Osteocyte (in vitro differentiated cells): ENCODE data around the gene ACOT13. TPM values are rescaled to one million over a fixed set of nuclear protein-coding genes. Genes with fewer than 3 reads are reported as not detected.
"Not testable (repeated sequence)": the region's sequence is repeated elsewhere in the genome, so short reads cannot be mapped to it uniquely, and the experiment has no call there.

Experiments used
- DNase-seq: peaks from one replicate; pipeline ENCODE4 v3.0.0; 2021; ENCODE audit warnings: mixed read lengths; ENCODE audit not compliant: unreplicated experiment; ENCODE audit errors: extremely low spot score
- H3K27ac Mint-ChIP-seq: one replicate; pipeline ENCODE4 v1.8.0; 2021; ENCODE audit warnings: mild to moderate bottlenecking, mixed read lengths; ENCODE audit not compliant: unreplicated experiment
- H3K27me3 Mint-ChIP-seq: one replicate; pipeline ENCODE4 v1.8.0; 2021; ENCODE audit warnings: mixed read lengths; ENCODE audit not compliant: unreplicated experiment
- H3K36me3 Mint-ChIP-seq: one replicate; pipeline ENCODE4 v1.8.0; 2021; ENCODE audit warnings: mixed read lengths; ENCODE audit not compliant: unreplicated experiment
- H3K4me1 Mint-ChIP-seq: one replicate; pipeline ENCODE4 v1.8.0; 2021; ENCODE audit warnings: mixed read lengths; ENCODE audit not compliant: unreplicated experiment
- H3K4me3 Mint-ChIP-seq: one replicate; pipeline ENCODE4 v1.8.0; 2021; ENCODE audit warnings: mild to moderate bottlenecking, moderate library complexity, mixed read lengths; ENCODE audit not compliant: unreplicated experiment
- H3K9me3 Mint-ChIP-seq: one replicate; pipeline ENCODE4 v1.8.0; 2021; ENCODE audit warnings: mixed read lengths; ENCODE audit not compliant: unreplicated experiment
- CTCF ChIP-seq: fragments of 200-600 bp; sonication (generic); IDR thresholded peaks from 2 replicates; pipeline ENCODE4 v1.5.0; 2021; ENCODE audit warnings: antibody characterized with exemption, mild to moderate bottlenecking, moderate library complexity
- total RNA-seq: library from RNA; stranded (reverse); gene quantifications from 2 replicates; pipeline ENCODE4 v1.2.1, GENCODE V29; 2021

The ACOT13 gene
- total RNA-seq, 1 donor from 2014 or later: 23.9 TPM

DNA sequence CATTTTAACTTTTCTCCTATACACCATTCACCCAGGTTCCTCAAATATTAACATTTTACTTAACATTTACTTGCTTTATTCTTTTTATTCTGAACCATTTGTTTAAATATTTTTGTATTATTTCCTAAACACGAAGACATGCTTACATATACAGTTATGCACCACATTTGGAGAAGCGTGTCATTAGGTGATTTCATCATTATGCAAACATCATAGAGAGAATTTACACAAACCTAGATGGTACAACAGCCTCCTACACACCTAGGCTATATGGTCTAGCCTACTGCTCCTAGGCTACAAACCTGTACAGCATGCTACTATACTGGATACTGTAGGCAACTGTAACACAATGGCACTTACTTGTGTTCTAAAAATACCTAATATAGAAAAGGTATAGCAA is 6.8 kb upstream of the ACOT13 start:
- H3K4me1 Mint-ChIP-seq: peaks cover 7% of the 10 kb centered on the region
- no peaks in the 10 kb centered on the region for H3K27me3 Mint-ChIP-seq
- no peaks in the 10 kb centered on the region for H3K9me3 Mint-ChIP-seq
- no peak for DNase-seq
- H3K36me3 Mint-ChIP-seq: peaks cover 33% of the 10 kb centered on the region
- TF ChIP-seq CTCF: no peak
- no peak overlapping the region for H3K27ac Mint-ChIP-seq
- H3K4me3 Mint-ChIP-seq: no peak overlapping the region

DNA sequence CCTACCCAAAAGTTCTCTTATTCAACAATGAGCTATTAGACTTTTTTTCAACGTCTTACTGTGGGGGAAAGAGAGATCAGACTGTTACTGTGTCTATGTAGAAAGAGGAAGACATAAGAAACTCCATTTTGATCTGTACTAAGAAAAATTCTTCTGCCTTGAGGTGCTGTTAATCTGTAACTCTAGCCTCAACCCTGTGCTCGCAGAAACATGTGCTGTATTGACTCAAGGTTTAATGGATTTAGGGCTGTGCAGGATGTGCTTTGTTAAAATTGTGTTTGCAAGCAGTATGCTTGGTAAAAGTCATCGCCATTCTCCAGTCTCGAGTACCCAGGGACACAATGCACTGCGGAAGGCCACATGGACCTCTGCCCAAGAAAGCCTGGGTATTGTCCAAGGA is 5.1 kb upstream of the ACOT13 start:
- H3K4me1 Mint-ChIP-seq: peaks cover 19% of the 10 kb centered on the region
- not testable (repeated sequence) for DNase-seq, H3K9me3 Mint-ChIP-seq, H3K4me3 Mint-ChIP-seq, H3K27me3 Mint-ChIP-seq, H3K27ac Mint-ChIP-seq
- peaks cover 28% of the 10 kb centered on the region for H3K36me3 Mint-ChIP-seq

- Mint-ChIP-seq H3K27me3 (no peaks in the 10 kb centered on the region), H3K9me3 (no peaks in the 10 kb centered on the region), H3K4me3 (no peak overlapping the region), H3K4me1 (peaks cover 19% of the 10 kb centered on the region), H3K27ac (no peak overlapping the region), H3K36me3 (peaks cover 28% of the 10 kb centered on the region)
- no peak for DNase-seq
- TF ChIP-seq CTCF: no peak
These were observed 4.6 kb upstream of the ACOT13 start for GRCh38 chr6:24662236-24662635.

DNA sequence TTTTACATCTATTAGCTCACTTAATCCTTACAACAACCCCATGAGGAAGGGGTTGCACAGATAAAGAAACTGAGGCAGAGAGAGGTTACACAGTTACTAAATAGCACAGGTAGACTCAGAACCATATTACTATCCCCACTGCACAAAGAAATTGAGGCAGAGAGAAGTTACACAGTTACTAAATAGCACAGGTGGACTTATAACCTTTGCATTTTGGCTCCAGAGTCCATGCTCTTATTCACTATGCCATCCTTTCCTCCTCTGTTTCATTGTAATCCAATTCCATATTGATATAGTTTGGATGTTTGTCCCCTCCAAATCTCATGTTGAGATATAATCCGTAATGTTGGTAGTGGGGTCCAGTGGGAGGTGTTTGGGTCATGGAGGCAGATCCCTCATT is 3.7 kb upstream of the ACOT13 start:
- H3K9me3 Mint-ChIP-seq: no peaks in the 10 kb centered on the region
- peaks cover 24% of the 10 kb centered on the region for H3K4me1 Mint-ChIP-seq
- H3K36me3 Mint-ChIP-seq: peaks cover 22% of the 10 kb centered on the region
- TF ChIP-seq CTCF: no peak
- no peak overlapping the region for H3K4me3 Mint-ChIP-seq
- no peak overlapping the region for H3K27ac Mint-ChIP-seq
- no peaks in the 10 kb centered on the region for H3K27me3 Mint-ChIP-seq
- DNase-seq: no peak

DNA sequence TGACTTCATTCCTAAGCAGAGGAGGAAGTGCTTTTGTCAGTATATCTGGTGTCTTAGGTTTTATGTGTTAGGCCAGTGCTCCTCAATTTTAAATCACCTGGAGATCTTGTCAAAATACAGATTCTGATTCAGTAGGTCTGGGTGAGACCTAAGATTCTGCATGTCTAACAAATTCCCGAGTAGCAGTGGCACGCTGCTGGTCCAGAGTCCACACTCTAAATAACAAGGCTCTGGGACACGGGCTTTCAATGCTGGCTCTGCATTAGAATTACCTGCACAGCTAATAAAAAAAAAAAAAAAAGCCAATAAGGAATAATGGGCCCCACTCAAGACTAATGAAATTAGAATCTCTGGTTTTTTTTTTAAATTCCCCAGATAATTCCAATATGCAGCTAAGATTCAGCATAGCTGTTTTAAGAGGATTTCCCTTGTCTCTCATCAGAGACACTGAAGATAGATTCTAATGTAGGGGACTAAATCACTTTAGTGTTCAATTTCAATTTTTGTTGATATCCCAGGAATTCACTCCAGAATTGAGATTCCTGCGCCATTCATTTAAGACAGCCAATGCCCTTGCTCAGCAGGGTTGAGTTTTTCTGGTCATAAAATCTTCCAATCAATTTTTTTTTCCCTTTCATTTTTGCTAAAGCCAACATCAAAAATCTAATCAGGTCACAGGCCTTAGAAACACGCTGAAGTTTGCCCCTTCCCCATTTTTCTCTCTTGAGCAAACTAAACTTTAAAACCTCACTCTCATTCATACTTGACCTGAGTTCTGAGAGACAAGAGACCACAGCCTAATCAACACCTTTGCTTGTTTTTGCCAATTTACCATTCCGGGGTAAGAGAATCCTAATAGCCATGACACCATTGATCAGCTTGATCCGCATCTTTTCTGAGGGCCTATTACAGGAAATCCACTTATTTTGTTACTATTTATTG is 2.6 kb upstream of the ACOT13 start:
- Mint-ChIP-seq H3K36me3 (peaks cover 25% of the 10 kb centered on the region), H3K4me3 (peak overlapping the region; percentile 5), H3K4me1 (peaks cover 26% of the 10 kb centered on the region)

More for the DNA sequence above, 2.6 kb upstream of the ACOT13 start:
- no peaks in the 10 kb centered on the region for H3K27me3 Mint-ChIP-seq
- TF ChIP-seq CTCF: no peak
- DNase-seq: no peak
- H3K9me3 Mint-ChIP-seq: no peaks in the 10 kb centered on the region
- H3K27ac Mint-ChIP-seq: no peak overlapping the region
